ENCODE results near the gene TPD52L1. TPM values are rescaled to one million over a fixed set of nuclear protein-coding genes. Genes with fewer than 3 reads are reported as not detected.
A peak's percentile ranks its signal among the peaks of the same experiment; 100 is the strongest.

TPD52L1 gene
- total and polyA plus RNA-seq, 2 experiments from 2014 or later = 22.8 to 24.0 TPM

DNA sequence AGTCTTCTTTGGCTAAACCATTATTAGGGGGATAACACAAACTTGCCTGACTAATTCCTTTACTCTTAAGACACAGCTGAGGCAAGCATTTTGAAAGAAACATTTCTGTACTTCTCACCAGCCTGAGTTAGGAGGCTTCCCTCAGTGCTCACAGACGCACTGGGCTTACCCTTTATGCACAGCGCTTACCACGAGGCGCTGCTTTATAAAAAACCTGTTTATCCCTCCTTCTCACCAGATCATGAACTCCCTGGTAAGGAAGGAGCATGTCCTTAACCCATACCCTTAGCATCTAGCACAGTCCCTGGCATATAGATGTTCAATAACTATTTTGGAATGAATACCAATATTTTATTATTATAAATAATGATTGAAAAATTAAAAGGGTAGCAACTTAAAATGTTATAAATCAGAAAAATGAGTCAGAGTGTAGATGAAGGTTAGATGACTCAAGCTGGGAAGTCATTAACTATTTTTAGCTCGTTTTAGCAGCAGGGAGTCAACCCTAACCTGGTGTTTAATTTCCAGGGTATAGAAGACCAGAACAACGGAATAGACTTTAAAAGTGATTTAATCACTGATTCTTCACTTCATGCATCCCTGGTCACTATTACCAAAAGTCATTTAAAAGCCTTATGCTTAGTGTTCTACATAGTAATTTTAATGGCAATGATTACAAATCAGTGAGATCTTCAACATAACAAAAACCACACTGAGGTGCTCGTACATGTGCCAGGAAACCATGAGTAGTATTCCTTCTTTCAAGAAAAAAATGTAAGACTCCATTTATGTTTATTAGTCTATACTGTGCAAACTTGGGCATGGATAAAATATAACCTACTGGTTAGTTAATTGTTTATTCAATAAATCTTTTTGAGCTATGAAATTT lies 4.1 kb upstream of the TPD52L1 start:
- H4K20me1 ChIP-seq (replicated peaks; ENCODE audit: insufficient read depth) = no peaks in the 10 kb centered on the region
- peaks cover 16% of the 10 kb centered on the region for H3K27me3 ChIP-seq (ENCODE audit: insufficient read depth)
- H3K27ac ChIP-seq (ENCODE audit: low read depth) = no peak overlapping the region
- no peaks in the 10 kb centered on the region for H3K4me1 ChIP-seq (ENCODE audit: insufficient read depth)
- no peak for TF ChIP-seq EZH2 (IDR thresholded peaks at IDR 0.05; ENCODE audit: low read depth, unreplicated experiment)
- H3K4me3 ChIP-seq = no peak overlapping the region
- no peak for DNase-seq (ENCODE audit: low spot score)
- no peak overlapping the region for H3K27ac Mint-ChIP-seq
- H3K27me3 Mint-ChIP-seq (ENCODE audit: insufficient read depth, low read depth, poor library complexity) = peaks cover 9% of the 10 kb centered on the region
- H3K4me1 Mint-ChIP-seq = peaks cover 7% of the 10 kb centered on the region; the same call in 2 of the 3 replicates
- H3F3A ChIP-seq (replicated peaks; ENCODE audit: low read depth) = no peaks in the 10 kb centered on the region
- H2AFZ ChIP-seq = no peak overlapping the region
- no peak for ATAC-seq
- no peaks in the 10 kb centered on the region; the same call in 2 of the 3 replicates for H3K9me3 Mint-ChIP-seq
- H3K79me2 ChIP-seq (replicated peaks; ENCODE audit: insufficient read depth) = no peaks in the 10 kb centered on the region
- no peaks in the 10 kb centered on the region for H3K36me3 Mint-ChIP-seq (ENCODE audit: low read depth)
- H3K4me2 ChIP-seq = no peak overlapping the region
- no peaks in the 10 kb centered on the region for H3K36me3 ChIP-seq (ENCODE audit: insufficient read depth)
- H3K9me2 ChIP-seq (ENCODE audit: insufficient read depth) = peaks cover 10% of the 10 kb centered on the region; the same call in 1 of the 2 replicates
- H3K4me3 Mint-ChIP-seq = no peak overlapping the region

DNA sequence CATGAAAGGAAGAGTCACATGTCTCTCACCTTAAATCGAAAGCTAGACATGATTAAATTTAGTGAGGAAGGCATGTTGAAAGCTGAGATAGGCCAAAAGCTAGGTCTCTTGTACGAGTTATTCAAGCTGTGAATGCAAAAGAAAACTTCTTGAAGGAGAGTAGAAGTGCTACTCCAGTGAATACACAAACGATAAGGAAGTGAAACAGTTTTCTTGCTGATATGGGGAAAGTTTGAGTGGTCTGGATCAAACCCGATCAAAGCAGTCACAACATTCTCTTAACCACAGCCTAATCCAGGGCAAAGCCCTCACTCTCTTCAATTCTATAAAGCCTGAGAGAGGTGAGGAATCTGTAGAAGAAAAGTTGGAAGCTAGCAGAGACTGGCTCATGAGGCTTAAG lies 1.9 kb upstream of the TPD52L1 start:
- Histone ChIP-seq H3K4me2 (no peak overlapping the region), H3K79me2 (replicated peaks; ENCODE audit: insufficient read depth) (no peaks in the 10 kb centered on the region), H3K27ac (ENCODE audit: low read depth) (no peak overlapping the region), H4K20me1 (replicated peaks; ENCODE audit: insufficient read depth) (no peaks in the 10 kb centered on the region), H3K4me1 (ENCODE audit: insufficient read depth) (no peaks in the 10 kb centered on the region), H3K4me3 (no peak overlapping the region), H3K36me3 (ENCODE audit: insufficient read depth) (no peaks in the 10 kb centered on the region), H3K9me2 (ENCODE audit: insufficient read depth) (peaks cover 10% of the 10 kb centered on the region; the same call in 1 of the 2 replicates), H3K27me3 (ENCODE audit: insufficient read depth) (peaks cover 32% of the 10 kb centered on the region), H2AFZ (0 out of 2 replicates have a peak overlapping the region, but pooled peaks have one; percentile 38), H3F3A (replicated peaks; ENCODE audit: low read depth) (no peaks in the 10 kb centered on the region)
- H3K27me3 Mint-ChIP-seq (ENCODE audit: insufficient read depth, low read depth, poor library complexity) = peaks cover 11% of the 10 kb centered on the region
- ATAC-seq = no peak
- no peaks in the 10 kb centered on the region for H3K36me3 Mint-ChIP-seq (ENCODE audit: low read depth)
- H3K9me3 Mint-ChIP-seq = no peaks in the 10 kb centered on the region
- peaks cover 10% of the 10 kb centered on the region; the same call in 2 of the 3 replicates for H3K4me1 Mint-ChIP-seq
- no peak for DNase-seq (ENCODE audit: low spot score)
- no peak overlapping the region for H3K4me3 Mint-ChIP-seq
- no peak overlapping the region for H3K27ac Mint-ChIP-seq
- TF ChIP-seq JUNB (IDR thresholded peaks at IDR 0.05; ENCODE audit: unreplicated experiment) (no peak), CREB1 (CRISPR knock-in tag; IDR thresholded peaks at IDR 0.05; ENCODE audit: low read depth) (no peak), EZH2 (IDR thresholded peaks at IDR 0.05; ENCODE audit: low read depth, unreplicated experiment) (no peak), ZNF114 (CRISPR knock-in tag; IDR thresholded peaks at IDR 0.05) (no peak), NANOG (IDR thresholded peaks at IDR 0.05; ENCODE audit: borderline replicate concordance) (no peak), ZNF331 (CRISPR knock-in tag; IDR thresholded peaks at IDR 0.05; ENCODE audit: low read depth) (no peak), EZH2phosphoT487 (IDR thresholded peaks at IDR 0.05; ENCODE audit: unreplicated experiment) (no peak), STAT1 (IDR thresholded peaks at IDR 0.05; ENCODE audit: unreplicated experiment) (no peak), POLR2AphosphoS5 (IDR thresholded peaks at IDR 0.05; ENCODE audit: low read depth) (no peak)
- TF ChIP-seq, protein P1, sequence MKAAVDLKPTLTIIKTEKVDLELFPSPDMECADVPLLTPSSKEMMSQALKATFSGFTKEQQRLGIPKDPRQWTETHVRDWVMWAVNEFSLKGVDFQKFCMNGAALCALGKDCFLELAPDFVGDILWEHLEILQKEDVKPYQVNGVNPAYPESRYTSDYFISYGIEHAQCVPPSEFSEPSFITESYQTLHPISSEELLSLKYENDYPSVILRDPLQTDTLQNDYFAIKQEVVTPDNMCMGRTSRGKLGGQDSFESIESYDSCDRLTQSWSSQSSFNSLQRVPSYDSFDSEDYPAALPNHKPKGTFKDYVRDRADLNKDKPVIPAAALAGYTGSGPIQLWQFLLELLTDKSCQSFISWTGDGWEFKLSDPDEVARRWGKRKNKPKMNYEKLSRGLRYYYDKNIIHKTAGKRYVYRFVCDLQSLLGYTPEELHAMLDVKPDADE (IDR thresholded peaks at IDR 0.05) = no peak
- TF ChIP-seq, protein P2, sequence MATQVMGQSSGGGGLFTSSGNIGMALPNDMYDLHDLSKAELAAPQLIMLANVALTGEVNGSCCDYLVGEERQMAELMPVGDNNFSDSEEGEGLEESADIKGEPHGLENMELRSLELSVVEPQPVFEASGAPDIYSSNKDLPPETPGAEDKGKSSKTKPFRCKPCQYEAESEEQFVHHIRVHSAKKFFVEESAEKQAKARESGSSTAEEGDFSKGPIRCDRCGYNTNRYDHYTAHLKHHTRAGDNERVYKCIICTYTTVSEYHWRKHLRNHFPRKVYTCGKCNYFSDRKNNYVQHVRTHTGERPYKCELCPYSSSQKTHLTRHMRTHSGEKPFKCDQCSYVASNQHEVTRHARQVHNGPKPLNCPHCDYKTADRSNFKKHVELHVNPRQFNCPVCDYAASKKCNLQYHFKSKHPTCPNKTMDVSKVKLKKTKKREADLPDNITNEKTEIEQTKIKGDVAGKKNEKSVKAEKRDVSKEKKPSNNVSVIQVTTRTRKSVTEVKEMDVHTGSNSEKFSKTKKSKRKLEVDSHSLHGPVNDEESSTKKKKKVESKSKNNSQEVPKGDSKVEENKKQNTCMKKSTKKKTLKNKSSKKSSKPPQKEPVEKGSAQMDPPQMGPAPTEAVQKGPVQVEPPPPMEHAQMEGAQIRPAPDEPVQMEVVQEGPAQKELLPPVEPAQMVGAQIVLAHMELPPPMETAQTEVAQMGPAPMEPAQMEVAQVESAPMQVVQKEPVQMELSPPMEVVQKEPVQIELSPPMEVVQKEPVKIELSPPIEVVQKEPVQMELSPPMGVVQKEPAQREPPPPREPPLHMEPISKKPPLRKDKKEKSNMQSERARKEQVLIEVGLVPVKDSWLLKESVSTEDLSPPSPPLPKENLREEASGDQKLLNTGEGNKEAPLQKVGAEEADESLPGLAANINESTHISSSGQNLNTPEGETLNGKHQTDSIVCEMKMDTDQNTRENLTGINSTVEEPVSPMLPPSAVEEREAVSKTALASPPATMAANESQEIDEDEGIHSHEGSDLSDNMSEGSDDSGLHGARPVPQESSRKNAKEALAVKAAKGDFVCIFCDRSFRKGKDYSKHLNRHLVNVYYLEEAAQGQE (IDR thresholded peaks at IDR 0.05; ENCODE audit: unreplicated experiment) = no peak
- TF ChIP-seq, protein P3, sequence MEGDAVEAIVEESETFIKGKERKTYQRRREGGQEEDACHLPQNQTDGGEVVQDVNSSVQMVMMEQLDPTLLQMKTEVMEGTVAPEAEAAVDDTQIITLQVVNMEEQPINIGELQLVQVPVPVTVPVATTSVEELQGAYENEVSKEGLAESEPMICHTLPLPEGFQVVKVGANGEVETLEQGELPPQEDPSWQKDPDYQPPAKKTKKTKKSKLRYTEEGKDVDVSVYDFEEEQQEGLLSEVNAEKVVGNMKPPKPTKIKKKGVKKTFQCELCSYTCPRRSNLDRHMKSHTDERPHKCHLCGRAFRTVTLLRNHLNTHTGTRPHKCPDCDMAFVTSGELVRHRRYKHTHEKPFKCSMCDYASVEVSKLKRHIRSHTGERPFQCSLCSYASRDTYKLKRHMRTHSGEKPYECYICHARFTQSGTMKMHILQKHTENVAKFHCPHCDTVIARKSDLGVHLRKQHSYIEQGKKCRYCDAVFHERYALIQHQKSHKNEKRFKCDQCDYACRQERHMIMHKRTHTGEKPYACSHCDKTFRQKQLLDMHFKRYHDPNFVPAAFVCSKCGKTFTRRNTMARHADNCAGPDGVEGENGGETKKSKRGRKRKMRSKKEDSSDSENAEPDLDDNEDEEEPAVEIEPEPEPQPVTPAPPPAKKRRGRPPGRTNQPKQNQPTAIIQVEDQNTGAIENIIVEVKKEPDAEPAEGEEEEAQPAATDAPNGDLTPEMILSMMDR (conservative IDR thresholded peaks at IDR 0.05; ENCODE audit: low read depth in 2 of 2) = no peak

All from GM23338 (cell line).